ENCODE results near the gene CUX1.

DNA sequence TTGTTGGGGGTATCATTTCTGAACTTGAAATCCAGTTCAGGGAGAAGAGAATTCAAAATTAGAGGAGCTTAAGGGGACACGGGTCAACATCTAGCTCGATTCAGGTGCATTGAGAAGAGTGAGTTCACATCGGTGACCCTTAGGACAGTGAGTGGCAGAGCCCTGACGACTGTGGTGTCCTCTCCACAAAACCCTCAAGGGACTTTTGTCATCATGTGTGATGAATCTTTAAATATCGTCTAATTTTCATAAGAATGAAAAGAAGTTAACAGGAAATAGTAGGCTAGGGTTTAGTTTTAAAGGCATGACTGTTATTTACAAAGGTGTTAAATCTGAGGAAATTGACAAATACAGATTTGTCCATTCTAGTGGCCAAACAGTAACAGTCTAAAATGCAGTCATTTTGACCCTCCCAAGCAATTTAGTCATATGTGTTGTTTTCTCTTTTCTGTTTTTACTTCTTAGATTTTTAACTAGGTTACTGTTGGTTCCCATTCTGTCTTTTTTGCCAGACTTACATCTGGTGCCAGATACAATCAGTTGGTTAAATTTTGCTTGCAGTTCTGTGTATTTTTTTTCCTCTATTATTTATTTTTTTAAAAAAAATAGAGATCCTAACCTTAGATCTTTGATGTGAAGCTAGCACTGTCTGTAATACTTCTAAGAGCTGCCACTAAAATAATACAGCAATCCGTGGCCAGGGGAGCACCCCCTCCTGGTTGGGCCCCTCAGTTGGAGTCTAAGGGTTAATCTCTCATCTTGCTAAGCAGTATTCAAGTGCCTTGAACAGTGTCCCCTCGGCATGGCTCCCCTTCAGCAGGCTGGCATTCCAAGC, 434.3 kb downstream of the CUX1 start:
- TF ChIP-seq CTCF (IDR thresholded peaks at IDR 0.05; ENCODE audit: insufficient read depth, low read depth, low read length) (no peak), EZH2 (IDR thresholded peaks at IDR 0.05; ENCODE audit: insufficient read depth, low read length) (no peak)

All from astrocyte (in vitro differentiated cells and primary cell).